ENCODE measurements around the gene NAPB.

- TF ChIP-seq POLR2AphosphoS5 (IDR thresholded peaks at IDR 0.05; ENCODE audit: borderline replicate concordance, low read depth, low read length) (no peak), EZH2 (IDR thresholded peaks at IDR 0.05) (no peak)
Measured at GRCh38 chr20:23368316-23369071, 52.8 kb downstream of the NAPB start.

All from SK-N-MC (cell line).